Measurements from ENCODE around the gene PREB. TPM values are rescaled to one million over a fixed set of nuclear protein-coding genes. Genes with fewer than 3 reads are reported as not detected.

Gene PREB
- total and polyA plus RNA-seq, 2 of the 13 experiments (the other 11 are each of a cell fraction or from before 2014, with no cell fraction given), result 112 to 192 TPM

- TF ChIP-seq ZBTB40 (IDR thresholded peaks at IDR 0.05), result no peak
- TF ChIP-seq ZBTB40 (CRISPR knock-in tag; IDR thresholded peaks at IDR 0.05), result no peak
- no peak for TF ChIP-seq DRAP1 (CRISPR knock-in tag; IDR thresholded peaks at IDR 0.05)
- no peak for TF ChIP-seq HNRNPLL (IDR thresholded peaks at IDR 0.05; ENCODE audit: low read depth, low read length, poor library complexity, severe bottlenecking)
- TF ChIP-seq ZNF263 (CRISPR knock-in tag; IDR thresholded peaks at IDR 0.05), result 0 out of 2 replicates have a peak, but pooled peaks have one; percentile 31
- no peak for TF ChIP-seq CENPX (CRISPR knock-in tag; IDR thresholded peaks at IDR 0.05)
- TF ChIP-seq ZNF292 (CRISPR knock-in tag; IDR thresholded peaks at IDR 0.05; ENCODE audit: borderline replicate concordance, low read depth), result 0 out of 2 replicates have a peak, but pooled peaks have one; percentile 29
- TF ChIP-seq LRRFIP1 (CRISPR knock-in tag; conservative IDR thresholded peaks at IDR 0.05), result no peak
- TF ChIP-seq PAWR (CRISPR knock-in tag; IDR thresholded peaks at IDR 0.05; ENCODE audit: borderline replicate concordance), result no peak
- no peak for TF ChIP-seq ARNTL (CRISPR knock-in tag; IDR thresholded peaks at IDR 0.05)
- no peak for TF ChIP-seq NR2C2 (CRISPR knock-in tag; IDR thresholded peaks at IDR 0.05; ENCODE audit: borderline replicate concordance)
- peak; percentile 70; the same call in 1 of the 2 replicates for TF ChIP-seq RXRB (CRISPR knock-in tag; IDR thresholded peaks at IDR 0.05; ENCODE audit: borderline replicate concordance)
- no peak for TF ChIP-seq ATF4 (CRISPR knock-in tag; IDR thresholded peaks at IDR 0.05)
Observed at GRCh38 chr2:27152102-27152795, 17.8 kb upstream of the PREB start (continued).

Data from HepG2 (cell line).